CD14-positive monocyte (primary cell): ENCODE measurements around the gene HAVCR1. TPM values are rescaled to one million over a fixed set of nuclear protein-coding genes. Genes with fewer than 3 reads are reported as not detected.

ENCODE experiments used
- DNase-seq, 3 donors: peaks; one replicate each; pipeline ENCODE4 v3.0.0-alpha.2; 2011 to 2022
- H2AFZ ChIP-seq: 2 replicates; pipeline ENCODE4 v1.6.0; 2012; ENCODE audit warnings: mild to moderate bottlenecking, low read depth, low read length, inconsistent platforms; ENCODE audit not compliant: insufficient read depth, poor library complexity, severe bottlenecking
- H3K27ac ChIP-seq, 2 donors: 1 replicate in 1 of 2; 2 replicates in 1 of 2; pipeline ENCODE4 v1.5.1; 2012 to 2013; ENCODE audit warnings: low read length in 2 of 2, control low read depth in 1 of 2, inconsistent platforms in 1 of 2, low read depth in 1 of 2, mild to moderate bottlenecking in 1 of 2
- H3K27me3 ChIP-seq, 2 donors: one replicate each; pipeline versions ENCODE4 v1.6.0 to v1.6.1; 2011 to 2013; ENCODE audit warnings: low read length in 2 of 2; ENCODE audit not compliant: control insufficient read depth in 2 of 2, insufficient read depth in 2 of 2
- H3K36me3 ChIP-seq, 2 donors: replicated peaks in 1 of 2; 1 replicate in 1 of 2; 2 replicates in 1 of 2; pipeline versions ENCODE4 v1.5.1 to v1.6.1; 2012 to 2013; ENCODE audit warnings: low read length in 2 of 2, control low read depth in 1 of 2, inconsistent platforms in 1 of 2, mild to moderate bottlenecking in 1 of 2; ENCODE audit not compliant: insufficient read depth in 2 of 2, control insufficient read depth in 1 of 2
- H3K4me1 ChIP-seq, 2 donors: 1 replicate in 1 of 2; 2 replicates in 1 of 2; pipeline versions ENCODE4 v1.5.1 to v1.6.1; 2012 to 2013; ENCODE audit warnings: low read length in 2 of 2, control low read depth in 1 of 2, inconsistent platforms in 1 of 2, mild to moderate bottlenecking in 1 of 2, moderate library complexity in 1 of 2; ENCODE audit not compliant: insufficient read depth in 2 of 2, control insufficient read depth in 1 of 2
- H3K4me2 ChIP-seq: replicated peaks from 2 replicates; pipeline ENCODE3; 2012; ENCODE audit warnings: low read length, moderate library complexity, mild to moderate bottlenecking; ENCODE audit not compliant: poor library complexity, severe bottlenecking; ENCODE audit errors: extremely low read depth
- H3K4me3 ChIP-seq, 3 experiments: fragments of 200-600 bp in 1 of 3; sonication (generic) in 1 of 3; replicated peaks in 1 of 3; 1 replicate in 2 of 3; 2 replicates in 1 of 3; pipeline ENCODE4 v1.5.1; 2011 to 2013; ENCODE audit warnings: low read length in 3 of 3, mild to moderate bottlenecking in 3 of 3, control low read depth in 2 of 3, low read depth in 2 of 3, inconsistent platforms in 1 of 3, moderate library complexity in 1 of 3
- H3K79me2 ChIP-seq: 2 replicates; pipeline ENCODE4 v1.6.0; 2012; ENCODE audit warnings: mild to moderate bottlenecking, control low read depth, inconsistent platforms, low read length, moderate library complexity; ENCODE audit not compliant: insufficient read depth
- H3K9ac ChIP-seq: 2 replicates; pipeline ENCODE4 v1.6.0; 2017; ENCODE audit warnings: low read length, mild to moderate bottlenecking; ENCODE audit not compliant: insufficient read depth, poor library complexity, severe bottlenecking
- H3K9me3 ChIP-seq, 2 donors: replicated peaks in 1 of 2; 1 replicate in 1 of 2; 2 replicates in 1 of 2; pipeline versions ENCODE4 v1.5.1 to v1.6.1; 2012 to 2013; ENCODE audit warnings: low read length in 2 of 2, control low read depth in 1 of 2; ENCODE audit not compliant: control insufficient read depth in 1 of 2, insufficient read depth in 1 of 2
- H4K20me1 ChIP-seq: 2 replicates; pipeline ENCODE4 v1.6.0; 2012; ENCODE audit warnings: mild to moderate bottlenecking, low read length, control low read depth, moderate library complexity; ENCODE audit not compliant: insufficient read depth
- H3K27ac Mint-ChIP-seq, 7 donors: one replicate each; pipeline ENCODE4 v1.8.0; 2020; ENCODE audit warnings: mild to moderate bottlenecking in 7 of 7, mixed read lengths in 7 of 7, moderate library complexity in 6 of 7, inconsistent platforms in 2 of 7
- H3K27me3 Mint-ChIP-seq, 3 donors: one replicate each; pipeline ENCODE4 v1.8.0; 2021 to 2022; ENCODE audit warnings: low read depth in 3 of 3, mild to moderate bottlenecking in 3 of 3, mixed read lengths in 3 of 3, moderate library complexity in 3 of 3, inconsistent platforms in 1 of 3
- H3K36me3 Mint-ChIP-seq, 2 donors: one replicate each; pipeline ENCODE4 v1.8.0; 2020; ENCODE audit warnings: mixed read lengths in 2 of 2, inconsistent platforms in 1 of 2, mild to moderate bottlenecking in 1 of 2
- H3K4me1 Mint-ChIP-seq: one replicate; pipeline ENCODE4 v1.8.0; 2020; ENCODE audit warnings: mild to moderate bottlenecking, mixed read lengths
- H3K4me3 Mint-ChIP-seq, 2 donors: one replicate each; pipeline ENCODE4 v1.8.0; 2020; ENCODE audit warnings: mild to moderate bottlenecking in 2 of 2, mixed read lengths in 2 of 2, moderate library complexity in 1 of 2
- H3K9me3 Mint-ChIP-seq, 7 donors: one replicate each; pipeline ENCODE4 v1.8.0; 2020 to 2022; ENCODE audit warnings: mixed read lengths in 7 of 7, mild to moderate bottlenecking in 6 of 7, moderate library complexity in 6 of 7, inconsistent platforms in 2 of 7
- CTCF ChIP-seq: fragments of 200-600 bp; IDR thresholded peaks from one replicate; pipeline ENCODE4 v1.8.0; 2022; ENCODE audit warnings: antibody characterized with exemption, mild to moderate bottlenecking
- WGBS: methylation state at CpG from one replicate; pipeline ENCODE4 v1.1.5; 2013; ENCODE audit warnings: missing lambda C conversion rate; ENCODE audit not compliant: insufficient coverage; 5-methylcytosine and 5-hydroxymethylcytosine counted together
- intact Hi-C, 2 donors: fragments of 100-400 bp; cut with micrococcal nuclease; formaldehyde crosslinking; loops; one replicate each; pipeline versions ENCODE4 v1.15.0 to v1.15.1; 2023
- polyA plus RNA-seq, 3 donors: library from polyadenylated mRNA; depleted of rRNA in 1 of 3; unstranded in 2 of 3; stranded (reverse) in 1 of 3; fragments of 300-500 nt in 2 of 3; fragments of >200 nt in 1 of 3; fragmentation: Illumina TruSeq in 2 of 3; gene quantifications; 1 replicate in 2 of 3; 2 replicates in 1 of 3; pipeline ENCODE4 v1.2.3, GENCODE V29; 2012 to 2021

HAVCR1 gene
- polyA plus RNA-seq, 3 donors: 1.1 TPM; not detected in 2

DNA sequence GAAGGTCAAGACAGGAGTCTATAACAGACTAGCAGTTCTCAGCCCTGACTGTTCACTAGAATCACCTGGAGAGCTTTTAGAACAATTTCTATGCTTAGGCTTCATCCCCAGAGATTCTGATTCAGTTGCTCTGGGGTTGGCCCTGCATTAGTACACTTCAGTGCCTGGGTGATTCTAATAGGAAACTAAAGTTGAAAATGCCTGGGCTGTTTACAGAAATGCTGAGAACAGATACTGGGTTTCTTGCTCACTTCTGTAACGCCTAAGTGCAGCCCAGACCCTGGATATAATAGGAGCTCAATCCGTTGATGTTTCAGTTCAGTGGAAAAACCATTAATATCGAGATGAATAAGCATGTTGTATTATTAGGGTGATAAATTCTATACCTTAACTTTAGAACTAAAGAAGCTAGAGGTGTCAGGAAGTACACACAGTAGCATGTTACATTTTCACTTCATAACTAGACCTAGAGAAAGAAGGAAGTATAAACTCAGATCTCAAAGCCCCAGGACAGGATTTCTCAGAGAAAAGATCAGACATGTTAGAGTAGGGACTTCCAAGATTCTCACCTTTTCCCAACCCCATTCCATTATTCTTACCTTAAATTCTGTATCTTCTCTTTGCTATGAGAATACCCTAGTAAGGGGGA lies 29.6 kb upstream of the HAVCR1 start:
- TF ChIP-seq CTCF: no peak
- no peak overlapping the region for H3K9ac ChIP-seq
- Mint-ChIP-seq H3K4me3 (no peak overlapping the region), H3K36me3 (peaks cover 70 to 80% of the 10 kb centered on the region in 2 donors), H3K27me3 (peaks cover 0 to 1% (median 0%) of the 10 kb centered on the region in 3 donors), H3K27ac (peak overlapping the region in 1 of 7 donors; percentile 26), H3K9me3 (no peaks in the 10 kb centered on the region), H3K4me1 (peaks cover 3% of the 10 kb centered on the region)
- H3K36me3 ChIP-seq: peaks cover 73 to 76% of the 10 kb centered on the region in 2 donors
- H4K20me1 ChIP-seq: peaks cover 5% of the 10 kb centered on the region
- H3K27me3 ChIP-seq: no peaks in the 10 kb centered on the region
- no peak overlapping the region for H2AFZ ChIP-seq
- 100% methylated on average over 1 of the region's 3 CpGs for WGBS
- H3K79me2 ChIP-seq: no peaks in the 10 kb centered on the region
- H3K9me3 ChIP-seq: no peaks in the 10 kb centered on the region
- H3K4me2 ChIP-seq: no peak overlapping the region
- intact Hi-C loops: loop anchor here in 1 of 2 donors (5.0 kb wide), 1 partner anchor 44 kb away; no protein-coding TSS in a partner anchor
- no peak overlapping the region for H3K4me3 ChIP-seq
- peak overlapping the region in 1 of 2 donors; percentile 17 for H3K27ac ChIP-seq
- DNase-seq: no peak
- H3K4me1 ChIP-seq: no peaks in the 10 kb centered on the region

DNA sequence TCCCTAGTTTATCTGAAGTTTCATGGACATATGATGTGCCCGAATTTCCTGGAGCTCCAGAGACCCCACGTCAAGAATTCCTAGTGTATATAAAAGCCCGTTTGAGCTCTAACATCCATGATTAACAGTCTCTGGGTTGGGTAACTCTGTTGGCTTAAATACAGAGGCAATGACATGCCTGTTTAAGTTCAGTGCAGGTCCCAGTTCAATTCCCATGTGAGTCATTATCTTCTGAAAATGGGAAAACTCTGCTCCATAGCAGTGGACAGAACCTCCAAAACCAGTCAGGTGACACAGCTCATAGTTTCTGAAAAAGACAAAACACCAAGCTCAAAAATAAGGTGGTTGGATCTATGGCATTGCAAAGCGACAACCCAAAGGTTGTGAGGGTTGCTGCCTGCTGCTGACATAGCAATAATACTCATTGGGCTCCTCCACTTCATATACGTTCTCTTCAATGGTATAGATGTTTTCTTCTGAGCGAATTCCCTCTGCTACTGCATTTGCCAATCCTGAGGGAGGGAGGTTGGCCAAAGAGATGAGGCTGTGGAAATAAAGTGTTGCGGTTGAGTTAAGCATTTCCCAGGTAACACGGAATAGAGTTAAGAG lies 27.9 kb upstream of the HAVCR1 start:
- H3K4me1 ChIP-seq: no peaks in the 10 kb centered on the region
- peaks cover 58 to 74% of the 10 kb centered on the region in 2 donors for H3K36me3 ChIP-seq
- no peak overlapping the region for H3K4me3 Mint-ChIP-seq
- H3K36me3 Mint-ChIP-seq: peaks cover 71 to 78% of the 10 kb centered on the region in 2 donors
- no peak overlapping the region for H3K4me2 ChIP-seq
- no peak overlapping the region for H3K27ac ChIP-seq
- H2AFZ ChIP-seq: no peak overlapping the region
- H3K27me3 Mint-ChIP-seq: peaks cover 0 to 1% (median 0%) of the 10 kb centered on the region in 3 donors
- H3K9ac ChIP-seq: no peak overlapping the region
- no peak for TF ChIP-seq CTCF
- no peaks in the 10 kb centered on the region for H3K9me3 Mint-ChIP-seq
- H3K79me2 ChIP-seq: no peaks in the 10 kb centered on the region
- peaks cover 5% of the 10 kb centered on the region for H4K20me1 ChIP-seq
- intact Hi-C loops: loop anchor here in 1 of 2 donors (5.0 kb wide), 1 partner anchor 45 kb away; no protein-coding TSS in a partner anchor
- peaks cover 3% of the 10 kb centered on the region for H3K4me1 Mint-ChIP-seq
- no peak overlapping the region for H3K4me3 ChIP-seq
- no peak for DNase-seq
- no peaks in the 10 kb centered on the region for H3K9me3 ChIP-seq
- 90% methylated on average over 2 of the region's 8 CpGs for WGBS
- no peaks in the 10 kb centered on the region for H3K27me3 ChIP-seq
- H3K27ac Mint-ChIP-seq: peak overlapping the region in 1 of 7 donors; percentile 54
